ENCODE measurements around the gene ATP11C. TPM values are rescaled to one million over a fixed set of nuclear protein-coding genes. Genes with fewer than 3 reads are reported as not detected.

The ATP11C gene
- total and polyA plus RNA-seq, 2 experiments from 2014 or later = 44.0 to 90.7 TPM

- TF ChIP-seq REST (IDR thresholded peaks at IDR 0.05; ENCODE audit: unreplicated experiment) = no peak
- no peak for TF ChIP-seq EZH2 (IDR thresholded peaks at IDR 0.05; ENCODE audit: low read depth, unreplicated experiment)
- TF ChIP-seq, protein P1, sequence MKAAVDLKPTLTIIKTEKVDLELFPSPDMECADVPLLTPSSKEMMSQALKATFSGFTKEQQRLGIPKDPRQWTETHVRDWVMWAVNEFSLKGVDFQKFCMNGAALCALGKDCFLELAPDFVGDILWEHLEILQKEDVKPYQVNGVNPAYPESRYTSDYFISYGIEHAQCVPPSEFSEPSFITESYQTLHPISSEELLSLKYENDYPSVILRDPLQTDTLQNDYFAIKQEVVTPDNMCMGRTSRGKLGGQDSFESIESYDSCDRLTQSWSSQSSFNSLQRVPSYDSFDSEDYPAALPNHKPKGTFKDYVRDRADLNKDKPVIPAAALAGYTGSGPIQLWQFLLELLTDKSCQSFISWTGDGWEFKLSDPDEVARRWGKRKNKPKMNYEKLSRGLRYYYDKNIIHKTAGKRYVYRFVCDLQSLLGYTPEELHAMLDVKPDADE (IDR thresholded peaks at IDR 0.05) = no peak
- TF ChIP-seq ZNF114 (CRISPR knock-in tag; IDR thresholded peaks at IDR 0.05) = no peak
- TF ChIP-seq, protein P2, sequence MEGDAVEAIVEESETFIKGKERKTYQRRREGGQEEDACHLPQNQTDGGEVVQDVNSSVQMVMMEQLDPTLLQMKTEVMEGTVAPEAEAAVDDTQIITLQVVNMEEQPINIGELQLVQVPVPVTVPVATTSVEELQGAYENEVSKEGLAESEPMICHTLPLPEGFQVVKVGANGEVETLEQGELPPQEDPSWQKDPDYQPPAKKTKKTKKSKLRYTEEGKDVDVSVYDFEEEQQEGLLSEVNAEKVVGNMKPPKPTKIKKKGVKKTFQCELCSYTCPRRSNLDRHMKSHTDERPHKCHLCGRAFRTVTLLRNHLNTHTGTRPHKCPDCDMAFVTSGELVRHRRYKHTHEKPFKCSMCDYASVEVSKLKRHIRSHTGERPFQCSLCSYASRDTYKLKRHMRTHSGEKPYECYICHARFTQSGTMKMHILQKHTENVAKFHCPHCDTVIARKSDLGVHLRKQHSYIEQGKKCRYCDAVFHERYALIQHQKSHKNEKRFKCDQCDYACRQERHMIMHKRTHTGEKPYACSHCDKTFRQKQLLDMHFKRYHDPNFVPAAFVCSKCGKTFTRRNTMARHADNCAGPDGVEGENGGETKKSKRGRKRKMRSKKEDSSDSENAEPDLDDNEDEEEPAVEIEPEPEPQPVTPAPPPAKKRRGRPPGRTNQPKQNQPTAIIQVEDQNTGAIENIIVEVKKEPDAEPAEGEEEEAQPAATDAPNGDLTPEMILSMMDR (conservative IDR thresholded peaks at IDR 0.05; ENCODE audit: low read depth in 2 of 2) = no peak
- no peak for TF ChIP-seq ZNF331 (CRISPR knock-in tag; IDR thresholded peaks at IDR 0.05; ENCODE audit: low read depth)
- no peak for TF ChIP-seq EZH2phosphoT487 (IDR thresholded peaks at IDR 0.05; ENCODE audit: unreplicated experiment)
These were observed 41.6 kb upstream of the ATP11C start (continued) for GRCh38 chrX:139974471-139974870.

GRCh38 chrX:139972629-139973624 lies 40.1 kb upstream of the ATP11C start:
- ATAC-seq (no peak), DNase-seq (ENCODE audit: low spot score) (no peak)
- H3K27ac ChIP-seq (ENCODE audit: low read depth) = no peak overlapping the region
- H3K36me3 Mint-ChIP-seq (ENCODE audit: low read depth) = no peaks in the 10 kb centered on the region
- H3K9me3 Mint-ChIP-seq = peaks cover 3% of the 10 kb centered on the region; the same call in 1 of the 3 replicates
- H4K20me1 ChIP-seq (replicated peaks; ENCODE audit: insufficient read depth) = no peaks in the 10 kb centered on the region
- no peaks in the 10 kb centered on the region for H3K36me3 ChIP-seq (ENCODE audit: insufficient read depth)
- H3K27ac Mint-ChIP-seq = no peak overlapping the region
- H3K27me3 ChIP-seq (ENCODE audit: insufficient read depth) = no peaks in the 10 kb centered on the region
- H3K79me2 ChIP-seq (replicated peaks; ENCODE audit: insufficient read depth) = no peaks in the 10 kb centered on the region
- H3K4me3 ChIP-seq = no peak overlapping the region
- peaks cover 6% of the 10 kb centered on the region; the same call in 2 of the 3 replicates for H3K4me1 Mint-ChIP-seq
- 0 out of 2 replicates have a peak, but pooled peaks cover 3% of the 10 kb centered on the region for H3K4me1 ChIP-seq (ENCODE audit: insufficient read depth)
- H3K27me3 Mint-ChIP-seq (ENCODE audit: insufficient read depth, low read depth, poor library complexity) = no peaks in the 10 kb centered on the region
- no peaks in the 10 kb centered on the region for H3F3A ChIP-seq (replicated peaks; ENCODE audit: low read depth)
- no peaks in the 10 kb centered on the region for H3K9me2 ChIP-seq (ENCODE audit: insufficient read depth)
- H3K4me3 Mint-ChIP-seq = no peak overlapping the region
- no peak overlapping the region for H2AFZ ChIP-seq
- no peak overlapping the region for H3K4me2 ChIP-seq
- TF ChIP-seq, protein P2 (conservative IDR thresholded peaks at IDR 0.05; ENCODE audit: low read depth in 2 of 2) = no peak
- TF ChIP-seq ZNF331 (CRISPR knock-in tag; IDR thresholded peaks at IDR 0.05; ENCODE audit: low read depth) = no peak

Data from GM23338 (cell line).